ENCODE data around the gene SARDH. TPM values are rescaled to one million over a fixed set of nuclear protein-coding genes. Genes with fewer than 3 reads are reported as not detected.

Gene SARDH
- total RNA-seq, 1 donor from 2014 or later: 0.56 TPM

DNA sequence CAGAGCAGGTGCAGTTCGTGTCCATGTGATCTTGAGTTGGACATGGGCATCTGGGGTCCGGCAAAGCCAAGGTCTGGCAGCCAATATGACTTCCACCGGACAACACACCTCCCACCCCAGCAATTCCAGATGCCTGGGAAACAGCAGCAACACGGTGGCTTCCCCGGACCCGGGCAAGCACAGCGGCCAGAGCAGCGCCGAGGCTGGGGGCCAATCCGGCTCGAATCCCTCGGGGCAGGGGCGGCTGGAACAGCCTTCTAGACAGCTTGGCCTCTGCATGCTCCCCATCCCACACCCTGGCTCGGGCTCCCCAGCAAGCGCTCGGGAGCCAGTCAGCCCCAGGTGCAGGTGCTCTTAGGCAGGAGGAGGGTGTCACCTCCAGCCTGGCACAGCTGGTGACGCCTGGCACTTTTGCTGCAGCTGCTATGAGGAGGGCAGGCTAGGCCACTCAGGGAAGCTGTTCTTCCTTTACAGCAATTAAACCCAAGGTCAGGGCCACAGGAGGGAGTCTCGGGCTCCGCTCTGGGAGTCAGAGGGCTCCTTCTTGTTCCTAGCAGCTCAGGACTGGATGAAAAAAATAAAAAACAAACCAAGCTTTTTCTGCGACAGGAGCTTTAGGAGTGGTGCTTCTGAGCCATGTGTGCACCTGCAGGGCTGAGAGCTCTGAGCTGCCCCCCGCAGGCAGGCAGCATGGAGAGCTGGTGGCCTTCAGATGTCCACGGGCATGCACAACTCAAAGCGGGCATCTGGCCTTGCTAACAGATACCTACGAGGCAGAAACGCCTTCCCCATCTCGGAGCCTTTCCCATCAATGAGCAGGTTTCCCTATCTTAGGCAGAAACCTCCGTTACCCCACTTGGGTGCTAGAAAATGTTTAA lies 73.7 kb downstream of the SARDH start:
- Mint-ChIP-seq H3K9me3 (ENCODE audit: unreplicated experiment) (no peaks in the 10 kb centered on the region), H3K27ac (ENCODE audit: unreplicated experiment) (no peak overlapping the region), H3K4me1 (ENCODE audit: unreplicated experiment) (peaks cover under 1% of the 10 kb centered on the region), H3K4me3 (ENCODE audit: unreplicated experiment) (no peak overlapping the region), H3K36me3 (ENCODE audit: unreplicated experiment) (no peaks in the 10 kb centered on the region), H3K27me3 (ENCODE audit: unreplicated experiment) (peaks cover 16% of the 10 kb centered on the region)
- TF ChIP-seq, protein P1, sequence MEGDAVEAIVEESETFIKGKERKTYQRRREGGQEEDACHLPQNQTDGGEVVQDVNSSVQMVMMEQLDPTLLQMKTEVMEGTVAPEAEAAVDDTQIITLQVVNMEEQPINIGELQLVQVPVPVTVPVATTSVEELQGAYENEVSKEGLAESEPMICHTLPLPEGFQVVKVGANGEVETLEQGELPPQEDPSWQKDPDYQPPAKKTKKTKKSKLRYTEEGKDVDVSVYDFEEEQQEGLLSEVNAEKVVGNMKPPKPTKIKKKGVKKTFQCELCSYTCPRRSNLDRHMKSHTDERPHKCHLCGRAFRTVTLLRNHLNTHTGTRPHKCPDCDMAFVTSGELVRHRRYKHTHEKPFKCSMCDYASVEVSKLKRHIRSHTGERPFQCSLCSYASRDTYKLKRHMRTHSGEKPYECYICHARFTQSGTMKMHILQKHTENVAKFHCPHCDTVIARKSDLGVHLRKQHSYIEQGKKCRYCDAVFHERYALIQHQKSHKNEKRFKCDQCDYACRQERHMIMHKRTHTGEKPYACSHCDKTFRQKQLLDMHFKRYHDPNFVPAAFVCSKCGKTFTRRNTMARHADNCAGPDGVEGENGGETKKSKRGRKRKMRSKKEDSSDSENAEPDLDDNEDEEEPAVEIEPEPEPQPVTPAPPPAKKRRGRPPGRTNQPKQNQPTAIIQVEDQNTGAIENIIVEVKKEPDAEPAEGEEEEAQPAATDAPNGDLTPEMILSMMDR (IDR thresholded peaks at IDR 0.05): peak; percentile 14
- no peak for DNase-seq (ENCODE audit: extremely low spot score, unreplicated experiment)

DNA sequence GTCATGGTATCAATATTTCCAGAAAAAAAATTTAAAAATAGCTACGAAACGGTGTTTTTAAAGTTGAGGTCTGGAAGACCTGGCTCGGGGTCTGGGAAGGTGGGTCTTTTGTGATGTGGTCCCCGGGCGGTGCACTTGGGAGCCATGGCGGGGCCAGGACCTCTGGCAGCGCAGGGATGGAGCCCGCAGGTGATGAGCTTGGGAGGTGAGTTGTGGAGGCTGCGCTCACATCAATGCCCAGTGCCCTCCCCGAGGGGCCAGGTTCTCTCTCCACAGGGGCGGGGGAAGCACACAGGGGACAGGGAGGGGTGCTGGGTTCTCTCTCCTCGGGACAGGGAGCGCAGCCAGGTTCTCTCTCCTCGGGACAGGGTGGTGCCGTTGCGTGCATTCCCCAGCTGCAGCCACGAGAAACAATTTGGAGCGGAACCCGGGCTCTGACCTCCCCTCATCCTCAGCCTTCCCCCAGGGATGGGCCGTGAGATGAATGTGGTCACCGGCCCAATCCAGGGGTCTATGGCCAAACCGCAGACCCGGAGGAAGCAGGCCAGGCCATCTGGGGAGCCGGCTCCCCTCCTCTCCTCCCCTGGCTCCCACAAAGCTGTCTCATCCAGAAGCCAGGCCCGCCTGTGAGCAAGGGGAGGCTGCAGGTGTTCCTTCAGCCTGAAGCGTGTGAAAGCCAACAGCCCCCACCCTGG lies 76.2 kb downstream of the SARDH start:
- no peaks in the 10 kb centered on the region for H3K36me3 Mint-ChIP-seq (ENCODE audit: unreplicated experiment)
- no peak overlapping the region for H3K4me3 Mint-ChIP-seq (ENCODE audit: unreplicated experiment)
- H3K9me3 Mint-ChIP-seq (ENCODE audit: unreplicated experiment): no peaks in the 10 kb centered on the region
- TF ChIP-seq, protein P1 (IDR thresholded peaks at IDR 0.05): no peak
- peaks cover 16% of the 10 kb centered on the region for H3K27me3 Mint-ChIP-seq (ENCODE audit: unreplicated experiment)
- H3K27ac Mint-ChIP-seq (ENCODE audit: unreplicated experiment): no peak overlapping the region
- peaks cover 18% of the 10 kb centered on the region for H3K4me1 Mint-ChIP-seq (ENCODE audit: unreplicated experiment)
- DNase-seq (ENCODE audit: extremely low spot score, unreplicated experiment): no peak

DNA sequence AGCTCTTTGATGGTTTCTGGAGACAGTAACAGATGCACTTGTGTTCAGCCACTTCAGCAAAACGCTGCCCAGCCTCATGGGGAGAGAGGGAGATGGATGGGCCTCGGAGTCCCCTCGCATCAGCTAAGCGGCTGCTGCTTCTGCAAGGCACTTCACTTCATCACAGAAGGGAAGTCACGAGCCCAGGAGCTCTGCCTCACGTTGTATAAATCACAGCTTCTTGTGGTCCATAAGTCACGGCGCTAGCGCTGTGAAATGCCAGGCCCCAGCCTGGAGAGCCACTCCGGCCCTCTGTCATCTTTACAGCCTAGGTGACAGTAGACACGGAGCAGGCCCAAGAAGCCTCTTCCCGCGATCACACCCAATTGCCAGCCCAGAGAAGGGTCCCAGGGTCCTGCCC lies 78.6 kb downstream of the SARDH start:
- DNase-seq (ENCODE audit: extremely low spot score, unreplicated experiment): no peak
- no peaks in the 10 kb centered on the region for H3K9me3 Mint-ChIP-seq (ENCODE audit: unreplicated experiment)
- no peaks in the 10 kb centered on the region for H3K36me3 Mint-ChIP-seq (ENCODE audit: unreplicated experiment)
- H3K4me3 Mint-ChIP-seq (ENCODE audit: unreplicated experiment): no peak overlapping the region
- TF ChIP-seq, protein P1 (IDR thresholded peaks at IDR 0.05): no peak
- peaks cover 31% of the 10 kb centered on the region for H3K27me3 Mint-ChIP-seq (ENCODE audit: unreplicated experiment)
- no peak overlapping the region for H3K27ac Mint-ChIP-seq (ENCODE audit: unreplicated experiment)
- peaks cover 18% of the 10 kb centered on the region for H3K4me1 Mint-ChIP-seq (ENCODE audit: unreplicated experiment)

DNA sequence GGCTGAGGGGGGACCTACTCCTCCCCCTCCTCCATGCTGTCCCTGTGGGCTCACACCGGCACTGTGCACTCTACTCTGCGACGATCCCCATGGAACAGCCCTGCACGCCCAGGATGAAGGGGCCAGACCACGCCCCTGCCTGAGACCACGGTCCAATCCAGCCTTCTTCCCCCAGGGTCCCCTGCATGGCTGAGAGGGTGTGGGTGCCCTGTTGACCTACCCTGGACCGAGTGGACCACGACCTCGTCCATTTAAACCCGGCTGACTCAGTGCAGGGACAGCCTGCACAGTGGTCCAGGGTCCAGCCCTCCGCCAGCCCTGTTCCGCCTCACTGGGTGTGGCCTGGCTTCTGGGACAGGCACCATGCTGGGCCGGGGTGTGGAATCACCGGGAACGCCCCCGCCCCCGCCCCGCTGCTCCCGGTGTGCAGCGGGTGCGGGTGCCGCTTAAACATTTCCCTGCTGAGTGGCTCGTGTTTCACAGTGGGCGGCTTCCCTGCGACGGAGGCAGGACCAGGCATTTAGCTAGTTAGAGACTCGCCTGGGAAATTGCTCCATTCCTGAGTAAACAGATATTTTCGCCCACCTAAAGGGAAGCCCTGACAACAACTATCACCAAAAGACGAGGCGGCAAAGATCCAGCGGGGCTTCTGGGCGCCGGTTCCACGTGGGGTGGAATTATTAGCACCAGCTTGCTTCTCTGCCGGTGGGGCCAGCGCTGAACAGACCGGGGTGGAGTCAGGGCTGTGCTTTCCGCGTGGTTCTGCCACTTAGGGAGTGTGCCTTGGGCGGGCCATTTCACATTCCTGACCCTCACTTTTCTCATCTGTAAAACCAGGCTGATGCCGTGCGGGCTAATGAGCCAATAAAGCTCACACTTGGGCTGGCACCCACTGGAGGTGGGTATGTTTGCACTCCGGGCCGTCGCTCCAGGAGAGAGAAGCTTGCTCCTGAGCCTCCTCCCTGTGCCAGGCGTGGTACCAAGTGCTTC lies 79.4 kb downstream of the SARDH start:
- Mint-ChIP-seq H3K36me3 (ENCODE audit: unreplicated experiment) (no peaks in the 10 kb centered on the region), H3K27me3 (ENCODE audit: unreplicated experiment) (peaks cover 31% of the 10 kb centered on the region), H3K4me1 (ENCODE audit: unreplicated experiment) (peaks cover 18% of the 10 kb centered on the region), H3K9me3 (ENCODE audit: unreplicated experiment) (no peaks in the 10 kb centered on the region), H3K27ac (ENCODE audit: unreplicated experiment) (no peak overlapping the region), H3K4me3 (ENCODE audit: unreplicated experiment) (peak overlapping the region; percentile 7)
- TF ChIP-seq, protein P1 (IDR thresholded peaks at IDR 0.05): no peak
- DNase-seq (ENCODE audit: extremely low spot score, unreplicated experiment): no peak
